ELF-1 (cell line): ENCODE measurements around the gene KCNQ1OT1.
"Not testable (repeated sequence)": the region's sequence is repeated elsewhere in the genome, so short reads cannot be mapped to it uniquely, and the experiment has no call there.

Experiments
- DNase-seq: peaks from one replicate; pipeline ENCODE4 v3.0.0-alpha.2; 2016; ENCODE audit warnings: low read depth, low spot score

The KCNQ1OT1 gene

DNA sequence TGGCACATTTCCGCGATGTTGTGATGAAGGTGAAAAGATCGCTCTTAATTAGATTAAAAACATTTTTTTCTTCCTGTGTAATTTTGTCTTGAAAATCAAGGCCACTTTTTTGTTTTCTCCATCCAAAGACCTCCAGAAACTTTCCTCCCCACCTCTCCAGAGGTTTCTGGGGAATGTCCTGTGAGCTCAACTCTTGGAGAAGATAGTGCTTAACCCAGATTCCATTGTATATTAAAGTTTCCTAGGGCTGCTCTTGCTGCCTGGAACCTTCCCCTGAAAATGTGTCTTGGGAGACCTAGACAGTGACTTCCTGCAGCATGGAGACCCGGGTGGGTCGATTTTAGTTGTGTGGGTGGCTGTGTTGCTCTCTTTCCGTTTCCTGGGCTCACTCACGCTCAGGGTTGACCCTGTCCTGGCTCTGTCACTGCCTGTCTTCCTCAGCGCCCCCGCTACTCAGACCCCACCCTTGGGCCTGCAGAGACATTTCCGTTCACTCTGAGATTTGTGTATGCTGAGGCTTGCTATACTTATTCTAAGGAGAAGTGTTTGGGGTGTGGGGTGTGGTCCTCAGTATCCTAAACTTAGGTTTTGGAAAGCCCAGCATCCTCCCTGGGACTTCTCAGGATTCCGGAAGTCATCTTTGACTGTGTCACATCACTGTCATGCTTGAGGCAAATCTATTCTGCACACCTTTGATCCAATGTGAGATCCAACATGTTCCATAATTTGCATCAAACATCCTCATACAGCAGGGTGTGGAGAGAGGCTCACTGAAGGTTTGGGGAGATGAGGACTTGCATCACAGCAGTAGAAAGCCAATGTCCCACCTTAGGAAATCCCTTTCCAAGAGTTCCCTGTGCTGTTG, 47.2 kb downstream of the KCNQ1OT1 start:
- no peak for DNase-seq

DNA sequence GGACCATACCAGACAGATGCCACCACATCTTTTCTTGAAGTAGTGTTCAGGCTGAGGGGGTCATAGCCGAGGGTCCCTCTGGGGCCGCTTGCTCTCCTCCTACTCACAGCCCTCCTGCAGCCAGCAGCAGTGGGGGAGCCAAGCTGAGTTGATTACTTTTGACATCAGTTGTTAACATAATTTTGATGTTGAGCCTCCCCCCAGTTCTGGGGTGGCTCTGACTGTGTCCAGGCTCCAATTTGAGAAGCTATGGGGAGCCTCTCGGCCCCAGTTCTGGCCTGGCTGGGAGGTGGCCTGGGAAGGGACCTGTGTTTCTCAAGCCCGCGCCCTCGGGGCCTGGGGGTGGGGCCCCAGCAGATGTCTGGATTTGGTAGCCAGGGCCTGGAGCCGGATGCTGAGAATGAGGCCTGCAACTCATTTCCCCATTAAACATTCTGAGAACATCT, 47.9 kb downstream of the KCNQ1OT1 start:
- peak; percentile 41 for DNase-seq

DNA sequence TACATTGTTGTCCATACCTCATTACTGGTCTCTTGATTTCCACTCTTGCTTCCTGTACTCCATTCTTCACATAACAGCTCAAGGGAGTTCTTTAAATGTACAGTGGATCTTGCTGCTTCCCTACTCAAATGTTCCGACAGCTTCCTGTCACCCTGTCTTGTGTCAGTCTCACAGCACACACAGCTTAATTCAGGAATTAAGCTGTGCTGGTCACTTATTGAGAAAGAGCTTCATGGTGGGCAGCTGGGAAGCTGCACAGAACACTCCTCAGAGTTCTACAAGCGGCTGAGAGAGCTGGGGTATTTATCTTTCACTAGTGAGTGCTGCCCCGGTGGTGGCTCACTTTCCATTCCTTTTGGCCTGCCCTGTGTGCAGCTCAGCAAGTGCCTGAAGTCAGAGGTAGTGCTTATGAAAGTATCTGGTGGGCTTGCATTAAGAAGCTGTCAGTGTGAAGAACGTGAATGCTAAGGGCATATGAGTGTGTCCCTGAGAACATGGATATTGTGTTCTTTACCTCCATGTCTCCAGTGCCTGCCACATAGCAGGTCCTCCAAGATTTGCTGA, 48.7 kb downstream of the KCNQ1OT1 start:
- no peak for DNase-seq

DNA sequence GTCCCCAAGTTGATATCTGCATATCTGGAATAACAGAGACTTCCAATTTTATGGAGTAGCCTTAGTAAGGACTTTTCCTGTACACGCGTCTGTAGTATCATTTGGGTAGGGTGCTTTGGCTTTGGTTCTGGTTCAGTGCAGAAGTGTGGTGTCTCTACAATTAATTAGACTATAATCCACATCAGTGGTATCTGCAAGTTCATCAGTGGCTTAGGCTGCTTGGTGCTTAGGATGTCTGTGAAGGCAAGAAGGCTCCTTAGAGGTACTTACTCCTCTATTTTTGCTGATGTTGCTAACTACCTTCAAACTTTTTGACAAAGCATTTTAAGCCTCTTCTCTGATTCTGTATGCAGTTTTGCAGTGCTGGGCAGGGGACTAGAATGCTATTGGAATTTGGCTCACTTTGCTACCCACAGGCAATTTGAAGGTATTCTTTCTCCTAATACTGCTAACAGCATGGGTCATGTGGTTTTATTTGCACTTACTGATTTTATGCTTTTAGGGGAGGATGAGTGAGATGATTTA, 49.4 kb downstream of the KCNQ1OT1 start:
- no peak for DNase-seq

DNA sequence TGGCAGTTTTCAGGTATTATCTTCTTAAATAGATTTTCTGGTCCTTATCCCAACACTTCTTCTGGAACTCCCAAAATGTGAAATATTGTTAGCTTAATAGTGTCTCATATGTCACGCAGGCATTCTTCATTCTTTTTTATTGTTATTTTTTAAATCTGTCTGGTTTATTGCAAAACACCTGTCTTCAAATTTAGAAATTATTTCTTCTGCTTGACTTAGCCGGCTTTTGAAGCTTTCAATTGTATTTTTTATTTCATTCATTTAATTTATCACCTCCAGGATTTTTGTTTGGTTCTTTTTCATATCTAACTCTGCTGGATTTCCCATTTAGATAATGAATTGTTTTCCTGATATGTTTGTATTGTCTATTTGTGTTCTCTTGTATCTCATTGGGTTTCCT, 49.9 kb downstream of the KCNQ1OT1 start:
- no peak for DNase-seq

DNA sequence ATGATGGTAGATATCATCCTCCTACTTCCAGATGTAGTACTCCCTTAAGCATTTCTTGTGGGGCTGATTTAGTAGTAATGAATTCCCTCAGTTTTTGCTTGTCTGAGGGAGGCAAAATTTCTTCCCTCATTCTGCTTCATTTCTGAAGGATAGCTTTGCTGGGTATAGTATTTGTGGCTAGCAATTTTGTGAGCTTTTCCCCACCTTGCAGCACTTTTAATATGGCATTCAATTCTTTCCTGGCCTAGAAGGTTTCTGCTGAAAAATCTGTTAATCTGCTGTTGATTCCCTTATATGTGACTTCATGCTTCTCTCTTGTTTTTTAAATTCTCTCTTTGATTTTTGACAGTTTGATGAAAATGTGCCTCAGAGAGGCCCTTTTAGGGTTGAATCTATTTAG, 50.4 kb downstream of the KCNQ1OT1 start:
- DNase-seq, result no peak

DNA sequence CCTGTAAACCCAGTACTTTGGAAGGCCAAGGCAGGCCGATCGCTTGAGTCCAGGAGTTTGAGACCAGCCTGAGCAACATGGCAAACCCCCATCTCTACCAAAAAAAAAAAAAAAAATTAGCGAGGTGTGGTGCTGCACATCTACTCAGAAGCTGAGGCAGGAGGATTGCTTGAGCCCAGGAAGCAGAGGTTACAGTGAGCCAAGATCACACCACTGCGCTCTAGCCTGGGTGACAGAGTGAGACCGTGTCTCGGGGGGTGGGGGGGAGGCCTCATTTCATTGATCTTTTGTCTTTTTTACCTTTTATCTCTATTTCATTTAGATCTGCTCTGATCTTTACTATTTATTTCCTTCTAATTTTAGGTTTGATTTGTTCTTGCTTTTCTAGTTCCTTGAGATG, 51.8 kb downstream of the KCNQ1OT1 start:
- no peak for DNase-seq

DNA sequence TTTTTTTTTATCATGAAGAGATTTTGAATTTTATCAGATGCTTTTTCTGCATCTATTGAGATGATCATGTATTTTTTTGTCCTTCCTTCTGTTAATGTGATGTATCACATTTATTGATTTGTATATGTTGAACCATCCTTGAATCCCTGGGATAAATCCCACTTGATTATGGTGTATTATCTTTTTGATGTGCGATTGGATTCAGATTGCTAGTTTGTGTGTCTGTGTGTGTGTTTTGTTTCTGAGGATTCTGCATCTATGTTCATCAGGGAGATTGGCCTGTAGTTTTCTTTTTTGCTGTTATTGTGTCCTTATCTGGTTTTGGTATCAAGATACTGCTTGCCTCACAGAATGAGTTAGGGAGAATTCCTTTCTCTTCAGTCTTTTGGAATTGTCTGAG, 52.6 kb downstream of the KCNQ1OT1 start:
- DNase-seq, result no peak

DNA sequence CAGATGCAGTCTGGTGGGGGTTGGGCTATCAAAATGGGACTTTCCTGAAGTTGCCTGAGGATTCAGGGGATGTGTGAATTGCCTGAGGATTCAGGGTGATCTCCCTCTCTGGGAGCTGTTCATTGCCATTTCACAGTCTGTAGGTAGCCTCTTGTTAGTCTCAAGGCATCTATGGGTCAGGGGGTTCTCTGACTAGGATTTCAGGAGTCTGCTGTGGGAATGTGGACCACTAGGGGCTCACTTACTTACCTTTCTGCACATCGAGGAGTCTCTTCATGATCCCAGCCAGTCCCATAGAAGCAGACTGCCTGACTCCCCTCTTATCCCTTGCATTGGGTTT, 54.0 kb downstream of the KCNQ1OT1 start:
- no peak for DNase-seq

DNA sequence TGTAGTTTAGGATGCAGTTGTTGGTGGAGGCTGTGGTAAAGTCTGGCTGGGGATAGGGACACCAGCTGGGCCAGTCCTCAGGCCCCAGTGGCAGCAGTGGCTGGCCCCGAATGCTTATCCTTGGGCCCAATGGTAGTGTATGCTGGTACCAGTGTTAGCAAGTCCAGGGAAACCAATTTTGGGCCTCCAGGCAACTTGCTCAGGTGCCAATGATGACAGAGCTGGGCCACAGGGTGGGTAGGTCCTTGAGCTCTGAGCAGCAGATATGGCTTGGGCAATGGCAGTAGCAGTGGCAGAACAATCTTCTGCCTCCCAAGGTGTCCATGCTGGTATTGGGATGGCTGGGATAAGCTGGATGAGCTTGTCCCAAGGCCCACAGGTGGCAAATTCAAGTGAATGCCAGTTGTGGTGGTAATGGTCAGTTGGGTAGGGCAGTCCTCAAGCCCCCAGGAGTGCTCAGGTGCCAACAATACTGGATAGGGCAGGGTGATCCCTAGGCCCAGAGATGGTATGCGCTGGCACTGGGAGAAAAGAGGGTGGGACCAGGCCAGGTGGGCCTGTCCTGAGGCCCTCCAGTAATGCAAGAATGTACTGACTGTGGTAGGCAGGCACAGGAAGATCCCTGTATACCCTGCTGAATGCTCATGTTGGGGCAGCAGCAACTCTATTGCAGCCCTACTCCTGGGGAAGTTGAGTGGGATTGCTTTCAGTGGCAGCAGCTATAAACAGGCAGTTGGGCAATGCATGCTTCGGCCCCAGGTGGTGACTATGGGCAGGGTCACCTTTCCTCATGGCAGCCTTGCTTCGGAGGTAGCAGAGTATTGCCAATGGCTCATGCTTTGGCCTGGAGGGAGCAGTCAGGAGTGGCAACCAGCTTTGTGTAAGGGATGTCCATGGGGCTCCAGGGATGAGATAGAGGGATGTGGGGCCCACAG, 54.7 kb downstream of the KCNQ1OT1 start:
- DNase-seq, result no peak

DNA sequence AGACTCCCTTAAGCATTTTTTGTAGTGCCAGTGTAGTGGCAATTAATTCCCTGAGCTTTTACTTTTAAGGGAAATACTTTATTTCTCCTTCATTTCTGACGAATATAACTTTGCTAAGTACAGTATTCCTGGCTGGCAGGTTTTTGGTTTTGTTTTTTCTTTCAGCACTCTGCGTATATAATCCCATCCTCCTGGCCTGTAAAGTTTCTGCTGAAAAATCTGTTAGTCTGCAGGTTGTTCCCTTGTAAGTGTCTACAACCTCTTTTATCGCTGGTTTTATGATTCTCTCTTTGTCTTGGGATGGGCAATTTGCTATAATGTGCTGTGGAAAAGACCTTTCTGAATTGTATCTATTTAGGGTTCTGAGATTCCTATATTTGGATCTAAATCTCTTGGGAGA, 56.0 kb downstream of the KCNQ1OT1 start:
- no peak for DNase-seq

DNA sequence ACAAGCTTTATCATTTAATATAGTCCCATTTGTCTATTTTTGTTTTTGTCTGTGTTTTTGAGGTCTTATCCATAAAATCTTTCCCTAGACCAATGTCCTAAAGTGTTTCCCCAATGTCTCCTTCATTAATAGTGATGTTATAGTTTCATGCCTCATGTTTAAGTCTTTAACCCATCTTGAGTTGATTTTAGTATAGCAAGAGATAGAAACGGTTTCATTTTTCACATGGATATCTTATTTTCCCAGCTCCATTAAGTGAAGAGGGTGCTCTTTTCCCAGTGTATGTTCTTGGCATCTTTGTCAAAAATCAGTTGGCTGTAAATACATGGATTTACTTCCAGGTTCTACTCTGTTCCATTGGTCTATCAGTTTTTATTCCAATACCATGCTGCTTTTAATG, 58.2 kb downstream of the KCNQ1OT1 start:
- DNase-seq, result no peak

DNA sequence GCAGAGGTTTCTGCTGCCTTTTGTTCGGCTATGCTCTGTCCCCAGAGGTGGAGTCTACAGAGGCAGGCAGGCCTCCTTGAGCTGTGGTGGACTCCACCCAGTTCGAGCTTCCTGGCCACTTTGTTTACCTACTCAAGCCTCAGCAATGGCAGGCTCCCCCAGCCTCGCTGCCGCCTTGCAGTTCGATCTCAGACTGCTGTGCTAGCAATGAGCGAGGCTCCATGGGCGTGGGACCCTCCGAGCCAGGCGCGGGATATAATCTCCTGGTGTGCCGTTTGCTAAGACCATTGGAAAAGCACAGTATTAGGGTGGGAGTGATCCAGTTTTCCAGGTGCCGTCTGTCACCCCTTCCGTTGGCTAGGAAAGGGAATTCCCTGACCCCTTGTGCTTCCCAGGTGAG, 60.0 kb downstream of the KCNQ1OT1 start:
- not testable (repeated sequence) for DNase-seq

DNA sequence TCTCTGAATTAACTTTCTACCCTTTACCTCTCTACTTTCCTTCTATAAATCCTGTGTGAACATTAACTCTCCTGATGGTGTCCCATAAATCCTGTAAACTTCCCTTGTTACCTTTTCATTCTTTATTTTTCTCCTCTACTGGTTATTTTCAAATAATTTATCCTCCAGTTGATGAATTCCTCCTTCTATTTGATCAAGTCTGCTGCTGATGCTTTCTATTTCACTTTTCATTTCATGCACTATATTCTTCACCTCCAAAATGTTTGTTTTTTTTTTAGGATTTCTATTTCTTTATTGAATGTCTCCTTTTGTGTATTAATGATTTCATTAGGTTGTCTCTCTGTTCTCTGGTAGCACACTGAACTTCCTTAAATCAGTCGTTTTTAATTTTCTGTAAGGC, 68.6 kb downstream of the KCNQ1OT1 start:
- DNase-seq, result no peak

DNA sequence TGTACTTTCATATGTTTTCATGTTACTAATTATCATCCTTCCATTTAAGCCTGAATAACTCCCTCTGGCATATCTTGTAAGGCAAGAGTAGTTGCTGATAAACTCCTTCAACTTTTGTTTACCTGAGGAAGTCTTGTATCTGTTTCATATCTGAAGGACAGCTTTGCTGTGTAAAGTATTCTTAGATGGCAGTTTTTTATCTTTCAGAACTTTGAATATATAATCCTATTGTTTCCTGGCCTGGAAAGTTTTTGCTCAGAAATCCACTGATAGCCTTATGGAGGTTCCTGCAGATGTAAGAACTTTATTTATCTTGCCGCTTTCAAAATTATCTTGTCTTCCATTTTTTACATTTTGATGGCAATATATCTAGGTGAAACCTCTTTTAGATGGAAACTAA, 69.1 kb downstream of the KCNQ1OT1 start:
- no peak for DNase-seq

DNA sequence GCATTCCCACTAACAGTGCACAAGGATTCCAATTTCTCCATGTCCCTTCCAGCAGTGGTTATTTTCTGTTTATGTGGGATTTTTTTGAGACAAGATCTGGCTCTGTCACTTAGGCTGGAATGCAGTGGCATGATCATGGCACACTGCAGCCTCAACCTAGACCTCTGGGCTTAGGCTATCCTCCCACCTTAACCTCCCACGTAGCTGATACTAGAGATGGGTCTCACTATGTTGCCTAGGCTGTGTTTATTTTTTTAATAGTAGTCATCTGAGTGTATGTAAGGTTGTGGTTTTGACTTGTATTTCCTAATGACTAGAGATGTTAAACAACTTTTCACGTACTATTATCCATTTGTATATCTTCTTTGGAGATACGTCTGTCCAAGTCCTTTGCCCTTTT, 74.6 kb downstream of the KCNQ1OT1 start:
- no peak for DNase-seq

DNA sequence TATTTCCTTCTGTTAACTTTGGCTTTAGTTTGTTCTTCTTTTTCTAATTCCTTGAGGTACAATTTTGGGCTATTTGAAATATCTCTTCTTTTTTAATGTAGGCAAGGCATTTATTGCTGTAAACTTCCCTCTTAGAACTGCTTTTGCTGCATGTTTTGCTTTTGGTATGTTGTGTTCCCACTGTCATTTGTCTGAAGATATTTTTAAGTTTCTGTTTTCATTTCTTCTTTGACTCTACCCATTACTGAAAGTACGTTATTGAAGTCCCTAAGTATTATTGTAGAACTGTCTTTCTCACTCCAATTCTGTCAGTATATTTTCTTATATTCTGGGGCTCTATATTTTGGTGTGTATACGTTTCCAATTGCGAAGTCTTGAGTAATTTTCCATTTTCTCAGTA, 77.9 kb downstream of the KCNQ1OT1 start:
- DNase-seq, result no peak

DNA sequence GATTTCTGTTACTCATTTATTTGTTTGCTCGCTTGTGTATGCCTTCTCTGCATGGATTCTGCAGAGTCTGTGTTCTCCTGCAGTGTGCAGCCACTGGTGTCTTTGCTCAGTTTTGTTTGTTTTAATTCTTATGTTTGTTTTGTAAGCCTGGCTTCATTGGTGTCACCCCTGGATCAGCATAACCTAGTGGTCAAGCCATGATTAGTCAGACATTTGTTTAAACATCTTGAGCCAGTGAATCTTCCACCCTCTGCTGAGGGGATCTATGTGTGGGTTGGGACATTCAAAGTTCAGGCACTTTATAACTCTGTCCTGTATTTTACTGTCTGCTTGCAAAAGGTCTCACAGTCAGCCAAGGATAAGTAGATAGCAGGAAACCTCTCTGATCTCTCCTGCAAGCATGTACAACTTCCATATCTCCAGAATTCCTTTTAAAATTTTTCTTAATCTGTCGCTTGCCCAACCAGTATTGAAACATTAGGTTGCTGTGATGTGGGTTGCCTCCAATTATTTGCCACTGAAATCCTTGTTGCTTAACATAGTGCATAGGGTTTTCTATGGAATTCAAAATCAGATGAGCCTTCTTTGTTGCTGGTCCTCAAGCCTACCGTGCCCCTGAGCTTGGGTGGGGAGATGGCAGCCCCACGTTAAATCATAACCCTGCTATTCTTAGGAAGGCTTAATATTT, 86.8 kb downstream of the KCNQ1OT1 start:
- DNase-seq, result no peak

DNA sequence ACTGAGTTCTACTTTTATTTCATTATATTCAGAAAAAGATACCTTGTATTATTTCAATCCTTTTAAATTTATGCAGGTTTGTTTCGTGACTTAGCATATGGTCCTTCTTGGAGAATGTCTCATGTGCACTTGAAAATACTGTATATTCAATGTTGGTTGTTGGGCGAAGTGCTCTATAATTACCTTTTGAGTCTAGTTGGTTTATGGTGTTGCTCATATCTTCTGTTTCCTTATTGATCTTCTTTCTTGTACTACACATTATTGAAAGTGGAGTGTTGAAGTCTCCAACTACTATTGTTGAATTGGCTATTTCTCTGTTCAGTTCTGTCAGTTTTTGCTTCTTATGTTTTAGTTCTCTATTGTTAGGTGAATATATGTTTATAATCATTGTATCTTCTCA, 90.4 kb downstream of the KCNQ1OT1 start:
- no peak for DNase-seq

DNA sequence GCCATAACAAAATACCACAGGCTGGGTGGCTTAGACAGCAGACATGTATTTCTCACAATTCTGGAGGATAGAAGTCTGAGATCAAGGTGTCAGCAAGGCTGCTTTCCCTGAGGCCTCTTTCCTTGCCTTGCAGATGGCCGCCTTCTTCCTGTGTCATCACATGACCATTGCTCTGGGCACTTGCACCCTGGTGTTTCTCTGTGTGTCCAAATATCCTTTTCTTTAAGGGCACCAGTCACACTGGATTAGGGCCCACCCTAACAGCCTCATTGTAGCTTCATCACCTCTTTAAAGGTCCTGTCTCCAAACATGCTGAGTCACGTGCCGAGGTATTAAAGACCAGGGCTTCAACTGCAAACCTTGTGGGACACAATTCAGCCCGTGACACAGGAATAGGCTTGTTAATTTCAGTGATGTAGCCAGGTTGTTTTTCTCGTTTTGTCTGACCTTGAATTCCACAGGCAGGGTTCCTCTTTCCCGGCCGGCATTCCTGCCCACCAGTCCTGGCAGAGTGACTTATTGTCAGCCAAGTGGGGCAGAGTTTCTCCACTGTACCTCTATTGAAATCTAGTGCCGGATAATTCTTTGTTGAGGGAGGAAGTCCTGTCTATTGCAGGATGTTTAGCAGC, 100.1 kb downstream of the KCNQ1OT1 start:
- no peak for DNase-seq

DNA sequence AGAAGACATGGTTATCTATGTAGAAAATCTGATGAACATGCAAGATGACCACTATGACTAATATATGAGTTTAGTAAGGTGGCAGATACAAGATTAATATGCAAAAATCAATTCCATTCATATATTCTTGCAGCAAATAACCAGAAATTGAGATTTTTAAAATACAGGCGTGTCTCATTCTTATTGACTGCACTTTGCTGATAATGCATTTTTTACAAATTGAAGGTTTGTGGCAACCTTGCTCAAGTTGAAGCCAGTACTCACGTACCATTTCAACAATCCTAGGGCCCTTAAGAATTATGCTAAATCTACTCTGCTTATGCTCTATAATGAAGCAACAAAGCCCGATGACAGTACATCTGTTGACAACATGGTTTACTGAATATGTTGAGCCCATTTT, 104.6 kb downstream of the KCNQ1OT1 start:
- no peak for DNase-seq
